Activated CD4-positive, alpha-beta memory T cell treated with anti-CD3 and anti-CD28 coated beads, Interleukin-2, amount 10 ng/mL, durations not matched to agents 7 days and 5 days (primary cell): ENCODE data around the gene C1orf50. TPM values are rescaled to one million over a fixed set of nuclear protein-coding genes. Genes with fewer than 3 reads are reported as not detected.

ENCODE experiments used
- CTCF ChIA-PET: fragments of 350-600 bp; sonication (Branson Sonifier 250); formaldehyde crosslinking; loops from one replicate; lab custom pipeline; 2021; ENCODE audit warnings: antibody characterized with exemption, inconsistent platforms; lab: Charles Lee
- POLR2A ChIA-PET: fragments of 350-600 bp; sonication (Branson Sonifier 250); formaldehyde crosslinking; loops from one replicate; lab custom pipeline; 2021; ENCODE audit warnings: antibody characterized with exemption; lab: Charles Lee
- DNase-seq: peaks from one replicate; pipeline ENCODE4 v3.0.0-alpha.2; 2020
- H3K27ac Mint-ChIP-seq: one replicate; pipeline ENCODE4 v1.8.0; 2021; ENCODE audit warnings: mild to moderate bottlenecking, mixed read lengths
- H3K27me3 Mint-ChIP-seq: one replicate; pipeline ENCODE4 v1.8.0; 2021; ENCODE audit warnings: mixed read lengths
- H3K36me3 Mint-ChIP-seq: one replicate; pipeline ENCODE4 v1.8.0; 2021; ENCODE audit warnings: low read depth, mixed read lengths
- H3K4me1 Mint-ChIP-seq: one replicate; pipeline ENCODE4 v1.8.0; 2021; ENCODE audit warnings: mixed read lengths
- H3K4me3 Mint-ChIP-seq: one replicate; pipeline ENCODE4 v1.8.0; 2021; ENCODE audit warnings: mild to moderate bottlenecking, mixed read lengths
- H3K9me3 Mint-ChIP-seq: one replicate; pipeline ENCODE4 v1.8.0; 2021; ENCODE audit warnings: mixed read lengths
- total RNA-seq, 2 experiments: library from RNA; stranded (reverse); gene quantifications; one replicate each; pipeline ENCODE4 v1.2.3, GENCODE V29; 2021

C1orf50 gene
- total RNA-seq, 2 experiments from 2014 or later = 7.1 to 7.2 TPM

DNA sequence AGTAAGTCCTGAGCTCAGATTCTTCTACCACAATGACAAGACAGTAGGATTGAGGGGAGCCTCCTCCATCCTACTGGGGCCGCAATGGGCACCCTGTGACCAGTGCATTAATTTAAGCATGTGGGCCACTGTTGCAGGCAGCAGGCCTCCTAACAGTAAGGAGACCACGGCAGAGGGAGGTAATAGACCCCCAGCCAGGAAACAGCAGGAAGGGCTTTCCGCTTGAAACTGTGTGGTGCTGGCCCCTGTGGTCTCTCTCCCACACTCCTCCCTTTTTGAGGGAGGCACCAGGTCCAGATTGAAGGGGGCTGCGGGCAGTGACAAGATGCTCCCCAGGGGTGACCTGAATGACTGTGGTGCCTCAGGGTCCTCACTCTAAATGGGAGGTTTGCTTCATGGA is 25.3 kb upstream of the C1orf50 start:
- H3K27me3 Mint-ChIP-seq = no peaks in the 10 kb centered on the region
- no peak overlapping the region for H3K27ac Mint-ChIP-seq
- H3K9me3 Mint-ChIP-seq = no peaks in the 10 kb centered on the region
- peaks cover 7% of the 10 kb centered on the region for H3K4me1 Mint-ChIP-seq
- no peak overlapping the region for H3K4me3 Mint-ChIP-seq
- ChIA-PET POLR2A (no interaction called here), CTCF (no interaction called here)
- no peak for DNase-seq
- peaks cover 3% of the 10 kb centered on the region for H3K36me3 Mint-ChIP-seq

DNA sequence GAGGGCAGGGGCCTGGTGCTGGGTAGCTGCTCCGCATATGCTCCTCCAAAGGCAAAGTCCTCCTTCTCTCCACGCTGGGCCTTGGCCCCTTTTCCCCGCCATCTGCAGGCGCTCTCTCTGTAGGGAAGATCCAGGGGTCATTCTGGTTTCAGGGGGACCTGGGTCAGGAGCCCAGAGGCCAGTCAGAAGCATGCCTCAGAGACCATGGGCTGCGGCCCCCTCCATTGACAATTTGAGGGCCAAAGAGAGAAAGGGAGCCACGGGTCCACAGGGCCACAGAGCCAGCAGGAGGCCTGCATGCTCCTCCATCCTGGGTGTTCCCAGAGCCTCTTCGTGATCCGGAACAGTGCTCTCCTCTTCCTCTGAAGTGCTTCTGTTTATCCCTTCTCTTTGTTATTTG is 24.9 kb upstream of the C1orf50 start:
- POLR2A ChIA-PET = interaction anchor here (1.3 kb wide), 1 partner anchor 25 kb away, joined by 3 read pairs; the partner anchor contains the start of genes C1orf50 and P3H1
- H3K4me3 Mint-ChIP-seq = no peak overlapping the region
- H3K27me3 Mint-ChIP-seq = no peaks in the 10 kb centered on the region
- H3K27ac Mint-ChIP-seq = no peak overlapping the region
- CTCF ChIA-PET = interaction anchor here (1.1 kb wide), 1 partner anchor 164 kb away, joined by 3 read pairs; no protein-coding TSS in a partner anchor
- no peak for DNase-seq
- no peaks in the 10 kb centered on the region for H3K9me3 Mint-ChIP-seq
- H3K4me1 Mint-ChIP-seq = peaks cover 3% of the 10 kb centered on the region
- peaks cover 3% of the 10 kb centered on the region for H3K36me3 Mint-ChIP-seq

DNA sequence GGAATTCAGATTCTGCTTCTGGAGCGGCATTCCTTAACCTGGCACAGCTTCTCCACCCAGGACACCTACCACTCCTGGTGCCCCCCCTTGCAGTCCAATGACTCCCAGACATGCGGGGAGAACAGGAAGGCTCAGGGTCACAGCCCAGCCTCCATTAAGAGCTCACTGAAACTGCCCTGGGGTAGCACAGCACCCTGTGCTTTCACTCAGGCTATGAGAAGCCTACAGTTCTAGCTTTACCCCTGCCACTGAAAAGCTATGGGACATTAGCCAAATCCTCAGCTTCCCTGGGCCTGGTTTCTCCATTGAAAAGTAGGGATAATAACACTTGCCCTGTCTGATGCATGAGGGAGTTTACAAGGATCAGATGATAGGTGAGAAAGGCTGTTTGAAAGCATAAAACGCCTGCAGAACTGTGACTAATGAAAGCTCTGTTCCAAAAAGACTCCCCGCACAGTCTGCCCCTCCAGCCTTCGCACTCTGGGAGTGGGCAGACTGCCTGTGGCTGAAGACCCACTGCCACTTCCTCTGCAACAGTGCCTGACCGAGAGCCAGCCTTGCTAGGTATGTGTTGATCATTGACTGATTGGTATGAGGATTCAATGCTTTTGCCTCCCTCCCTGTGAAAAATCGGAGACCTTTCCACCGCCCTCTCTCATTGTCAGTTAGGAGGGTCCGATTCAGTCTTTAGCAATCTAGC is 24.3 kb upstream of the C1orf50 start:
- CTCF ChIA-PET = interaction anchor here (1.1 kb wide), 1 partner anchor 165 kb away, joined by 3 read pairs; no protein-coding TSS in a partner anchor
- no peak overlapping the region for H3K4me3 Mint-ChIP-seq
- no peaks in the 10 kb centered on the region for H3K4me1 Mint-ChIP-seq
- H3K27ac Mint-ChIP-seq = no peak overlapping the region
- no peaks in the 10 kb centered on the region for H3K27me3 Mint-ChIP-seq
- H3K36me3 Mint-ChIP-seq = peaks cover 3% of the 10 kb centered on the region
- no peak for DNase-seq
- POLR2A ChIA-PET = interaction anchor here (1.0 to 1.3 kb wide), 2 partner anchors 10 to 24 kb away, joined by 3 read pairs; partner anchors contain the start of genes C1orf50 and P3H1
- H3K9me3 Mint-ChIP-seq = no peaks in the 10 kb centered on the region

DNA sequence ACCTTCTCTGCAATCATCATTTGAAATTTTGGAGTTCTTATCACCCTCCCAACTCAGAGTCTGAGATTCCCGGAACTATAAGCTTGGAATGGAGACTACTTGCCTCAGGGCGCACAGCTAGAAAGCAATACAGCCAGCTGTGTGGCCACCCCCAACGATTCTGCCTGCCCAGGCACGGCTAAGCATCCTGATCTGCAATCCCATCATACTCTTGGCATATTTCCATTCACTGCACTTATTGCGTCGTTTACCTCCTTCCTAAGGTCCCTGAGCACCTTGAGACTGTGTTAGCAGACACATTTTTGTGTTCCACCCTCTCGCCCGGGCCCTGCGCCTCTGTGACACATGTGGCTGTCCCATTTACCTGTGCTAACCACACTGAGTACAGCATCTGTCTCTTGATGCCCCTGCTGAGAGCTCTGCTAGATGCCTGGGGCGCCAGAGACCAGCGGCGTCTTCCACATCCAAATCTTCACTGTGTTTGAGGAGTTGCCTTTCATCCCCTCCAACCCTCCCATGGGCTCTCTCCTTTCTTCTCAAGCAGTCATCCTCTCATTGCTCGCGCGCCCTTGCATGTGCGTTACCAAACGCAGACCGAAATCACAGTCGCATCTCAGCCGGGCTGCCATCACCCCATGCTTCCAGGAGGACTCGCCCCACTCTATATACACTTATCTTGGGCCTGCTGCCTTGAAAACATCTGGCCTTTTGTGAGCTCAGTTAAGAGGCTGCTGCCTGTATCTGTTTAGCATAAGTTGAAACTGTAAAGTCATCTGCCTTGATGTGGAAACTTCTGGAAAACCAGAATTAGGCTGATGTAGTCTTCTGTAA is 23.5 kb upstream of the C1orf50 start:
- DNase-seq = no peak
- no peak overlapping the region for H3K4me3 Mint-ChIP-seq
- no peaks in the 10 kb centered on the region for H3K9me3 Mint-ChIP-seq
- H3K4me1 Mint-ChIP-seq = no peaks in the 10 kb centered on the region
- ChIA-PET POLR2A (interaction anchor here (1.0 to 1.3 kb wide), 2 partner anchors 9 to 23 kb away, joined by 3 read pairs; partner anchors contain the start of genes C1orf50 and P3H1), CTCF (interaction anchor here (1.1 kb wide), 1 partner anchor 165 kb away, joined by 3 read pairs; no protein-coding TSS in a partner anchor)
- peaks cover 10% of the 10 kb centered on the region for H3K36me3 Mint-ChIP-seq
- no peak overlapping the region for H3K27ac Mint-ChIP-seq
- H3K27me3 Mint-ChIP-seq = no peaks in the 10 kb centered on the region

DNA sequence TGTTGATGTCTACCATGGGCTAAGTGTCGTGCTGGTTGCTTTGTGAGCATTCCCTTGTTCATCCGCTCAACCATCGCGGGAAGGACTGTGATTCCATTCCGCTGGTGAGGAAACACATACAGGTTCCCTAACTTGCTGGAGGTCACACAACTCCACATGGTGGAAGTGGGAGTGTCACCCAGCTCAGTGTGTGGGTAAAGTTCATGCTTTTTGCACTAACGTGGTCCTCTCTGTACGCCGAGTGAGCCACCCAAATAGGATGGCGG is 23.0 kb upstream of the C1orf50 start:
- Mint-ChIP-seq H3K27me3 (no peaks in the 10 kb centered on the region), H3K9me3 (no peaks in the 10 kb centered on the region), H3K36me3 (peaks cover 13% of the 10 kb centered on the region), H3K27ac (no peak overlapping the region), H3K4me1 (no peaks in the 10 kb centered on the region), H3K4me3 (no peak overlapping the region)
- POLR2A ChIA-PET = interaction anchor here (1.0 kb wide), 1 partner anchor 8 kb away, joined by 3 read pairs; no protein-coding TSS in a partner anchor
- CTCF ChIA-PET = no interaction called here
- DNase-seq = no peak

DNA sequence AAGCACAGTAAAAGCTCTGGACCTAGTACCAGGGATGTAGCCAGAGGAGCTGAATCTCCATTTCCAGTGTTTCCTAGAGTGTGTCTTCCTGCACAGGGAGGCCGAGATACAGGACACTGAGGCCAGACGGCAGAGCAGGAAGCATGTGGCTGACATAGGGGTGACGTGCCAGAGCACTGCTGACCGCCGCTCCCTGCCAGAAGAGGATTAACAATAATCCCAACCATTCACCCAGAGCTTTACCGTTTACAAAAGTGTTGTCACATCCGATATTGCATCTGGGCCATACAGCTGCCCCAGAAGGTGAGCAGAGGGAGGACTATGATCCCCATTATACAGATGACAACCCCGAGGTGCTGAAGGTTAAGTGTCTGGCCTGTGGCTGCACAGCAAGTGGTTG is 21.2 kb upstream of the C1orf50 start:
- no peaks in the 10 kb centered on the region for H3K4me1 Mint-ChIP-seq
- ChIA-PET POLR2A (no interaction called here), CTCF (interaction anchor here (0.6 to 1.2 kb wide), 3 partner anchors 12 to 161 kb away, joined by 3 to 4 read pairs (median 3); no protein-coding TSS in a partner anchor)
- DNase-seq = no peak
- H3K36me3 Mint-ChIP-seq = peaks cover 25% of the 10 kb centered on the region
- no peaks in the 10 kb centered on the region for H3K9me3 Mint-ChIP-seq
- H3K27me3 Mint-ChIP-seq = no peaks in the 10 kb centered on the region
- no peak overlapping the region for H3K27ac Mint-ChIP-seq
- no peak overlapping the region for H3K4me3 Mint-ChIP-seq

DNA sequence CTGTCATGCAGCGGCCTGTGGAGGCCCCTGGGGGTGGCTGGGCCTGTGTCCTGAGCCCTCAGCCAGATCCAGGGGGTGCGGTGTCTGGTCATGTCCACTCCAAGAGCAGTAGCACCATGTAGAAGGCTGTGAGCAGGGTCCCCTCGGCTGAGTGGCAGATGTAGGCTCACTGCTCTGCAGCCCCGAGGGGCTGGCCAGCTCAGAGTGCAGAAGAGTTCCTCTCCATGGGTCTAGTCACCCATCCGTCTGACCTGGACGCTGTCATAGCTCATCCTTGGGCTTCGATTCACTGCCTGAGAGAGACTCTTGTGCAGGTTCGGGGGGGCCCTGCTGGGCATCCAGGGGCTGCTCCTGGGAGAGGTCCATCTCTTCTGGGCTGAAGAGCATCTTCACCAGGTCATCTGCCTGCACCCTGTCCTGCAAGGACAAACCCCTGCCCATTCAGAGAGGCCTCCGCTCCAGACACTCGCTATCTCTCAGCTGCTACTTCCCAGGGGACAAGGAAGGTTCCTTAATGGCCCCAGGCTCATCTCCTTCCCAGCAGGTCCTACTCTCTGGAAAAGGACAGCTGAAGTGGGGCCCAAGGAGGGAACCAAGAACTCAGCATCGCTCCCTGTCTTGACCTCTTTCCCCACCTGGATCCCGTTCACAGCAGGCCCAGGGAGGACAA is 20.5 kb upstream of the C1orf50 start:
- Mint-ChIP-seq H3K27me3 (no peaks in the 10 kb centered on the region), H3K4me1 (no peaks in the 10 kb centered on the region), H3K9me3 (no peaks in the 10 kb centered on the region), H3K27ac (no peak overlapping the region), H3K4me3 (no peak overlapping the region), H3K36me3 (peaks cover 27% of the 10 kb centered on the region)
- CTCF ChIA-PET = interaction anchor here (1.0 to 1.2 kb wide), 3 partner anchors 9 to 162 kb away, joined by 3 to 4 read pairs (median 3); no protein-coding TSS in a partner anchor
- no peak for DNase-seq
- POLR2A ChIA-PET = interaction anchor here (2.0 kb wide), 1 partner anchor 20 kb away, joined by 7 read pairs; the partner anchor contains the start of genes C1orf50 and P3H1

DNA sequence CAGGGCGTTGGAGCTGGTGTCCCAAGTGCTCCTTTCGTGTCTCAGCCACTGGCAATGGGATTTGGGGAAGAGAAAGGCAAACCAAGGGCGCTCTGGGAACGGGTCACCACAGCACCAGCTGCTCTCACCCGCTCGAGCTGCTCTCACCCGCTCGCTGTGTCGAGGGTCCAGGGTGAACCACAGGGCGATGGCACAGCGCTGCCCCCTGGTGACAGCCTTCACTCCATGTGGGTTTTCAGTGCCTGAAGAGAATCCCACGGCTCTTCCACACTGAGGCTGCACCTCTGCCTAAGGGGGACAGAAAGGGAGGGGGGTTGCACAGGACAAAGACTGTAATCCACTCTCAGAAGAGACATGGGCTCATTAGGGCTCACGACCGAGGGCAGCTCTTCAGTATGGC is 19.9 kb upstream of the C1orf50 start:
- ChIA-PET CTCF (interaction anchor here (1.0 kb wide), 1 partner anchor 9 kb away, joined by 3 read pairs; no protein-coding TSS in a partner anchor), POLR2A (interaction anchor here (2.0 kb wide), 1 partner anchor 20 kb away, joined by 7 read pairs; the partner anchor contains the start of genes C1orf50 and P3H1)
- Mint-ChIP-seq H3K27me3 (no peaks in the 10 kb centered on the region), H3K36me3 (peaks cover 32% of the 10 kb centered on the region), H3K4me3 (no peak overlapping the region), H3K4me1 (no peaks in the 10 kb centered on the region), H3K9me3 (no peaks in the 10 kb centered on the region), H3K27ac (no peak overlapping the region)
- peak; percentile 32 for DNase-seq

DNA sequence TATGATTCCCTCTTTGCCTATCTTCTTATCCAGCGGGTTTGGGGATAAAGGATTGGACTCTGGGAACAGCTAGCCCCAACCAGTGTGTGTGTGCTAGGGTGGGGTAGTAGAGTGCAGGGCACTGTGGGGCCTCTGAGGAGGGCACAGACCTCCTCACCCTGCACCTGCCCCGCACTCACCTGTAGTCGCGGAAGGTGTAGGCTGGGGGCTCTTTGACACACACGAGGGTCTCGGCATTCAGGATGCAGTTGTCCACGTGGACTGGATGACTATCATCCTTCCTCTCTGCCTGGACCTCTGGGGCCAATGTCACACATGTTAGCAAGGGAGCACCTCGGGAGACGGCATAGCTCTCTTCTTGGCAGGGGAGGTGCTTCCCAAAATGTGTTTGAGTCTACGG is 19.0 kb upstream of the C1orf50 start:
- POLR2A ChIA-PET = interaction anchor here (2.0 kb wide), 1 partner anchor 19 kb away, joined by 7 read pairs; the partner anchor contains the start of genes C1orf50 and P3H1
- Mint-ChIP-seq H3K4me3 (no peak overlapping the region), H3K27ac (no peak overlapping the region), H3K9me3 (no peaks in the 10 kb centered on the region), H3K27me3 (no peaks in the 10 kb centered on the region), H3K4me1 (no peaks in the 10 kb centered on the region), H3K36me3 (peaks cover 41% of the 10 kb centered on the region)
- CTCF ChIA-PET = no interaction called here
- no peak for DNase-seq

DNA sequence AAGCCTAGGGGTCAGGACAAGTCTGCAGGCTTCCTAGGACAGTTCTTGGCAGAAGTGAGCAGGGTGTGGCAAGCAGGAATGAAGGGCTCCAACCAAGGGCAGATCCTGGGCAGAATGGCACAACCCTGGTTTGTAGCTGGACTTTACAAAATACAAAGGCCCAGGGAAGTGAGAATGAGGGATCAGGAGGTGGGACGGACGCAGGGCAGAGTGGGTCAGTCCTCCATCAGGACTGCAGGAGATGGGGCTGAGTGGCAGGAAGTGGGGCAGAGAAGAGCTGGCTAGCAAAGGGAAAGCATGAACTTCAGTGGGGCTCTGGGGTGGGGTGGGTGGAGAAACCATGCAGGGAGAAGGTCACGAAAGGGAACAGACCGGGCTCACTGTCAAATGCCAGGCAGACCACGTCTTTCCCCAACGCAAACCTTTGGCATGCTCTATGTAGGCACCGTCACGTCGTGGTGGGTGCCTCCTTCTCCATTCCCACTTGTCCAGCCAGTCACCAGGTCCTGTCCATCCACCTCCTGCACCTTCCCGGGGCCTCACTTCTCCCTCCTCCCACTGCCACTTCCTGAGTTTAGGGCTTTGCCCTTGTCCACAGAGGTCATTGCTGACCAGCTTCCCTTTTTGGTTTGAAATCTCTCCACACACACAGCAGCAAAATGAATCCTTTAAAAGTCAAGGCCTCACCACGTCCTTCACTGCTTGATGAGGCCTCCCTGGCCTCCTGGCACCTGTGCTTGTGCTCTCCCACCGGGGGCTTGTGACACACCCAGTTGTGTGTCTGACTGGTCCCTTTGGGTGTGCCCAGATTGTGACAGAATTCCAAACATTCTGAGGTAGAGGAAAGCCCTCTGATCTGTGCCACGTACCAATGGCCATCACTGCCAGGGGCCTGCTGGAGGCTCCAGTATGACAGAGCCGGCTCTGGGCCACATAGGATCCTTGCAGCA is 18.3 kb upstream of the C1orf50 start:
- no peak overlapping the region for H3K27ac Mint-ChIP-seq
- H3K4me1 Mint-ChIP-seq = no peaks in the 10 kb centered on the region
- CTCF ChIA-PET = no interaction called here
- H3K36me3 Mint-ChIP-seq = peaks cover 46% of the 10 kb centered on the region
- no peak for DNase-seq
- H3K4me3 Mint-ChIP-seq = no peak overlapping the region
- POLR2A ChIA-PET = interaction anchor here (2.0 to 2.1 kb wide), 2 partner anchors 18 kb away, joined by 7 to 9 read pairs; partner anchors contain the start of genes C1orf50 and P3H1
- no peaks in the 10 kb centered on the region for H3K9me3 Mint-ChIP-seq
- H3K27me3 Mint-ChIP-seq = no peaks in the 10 kb centered on the region

DNA sequence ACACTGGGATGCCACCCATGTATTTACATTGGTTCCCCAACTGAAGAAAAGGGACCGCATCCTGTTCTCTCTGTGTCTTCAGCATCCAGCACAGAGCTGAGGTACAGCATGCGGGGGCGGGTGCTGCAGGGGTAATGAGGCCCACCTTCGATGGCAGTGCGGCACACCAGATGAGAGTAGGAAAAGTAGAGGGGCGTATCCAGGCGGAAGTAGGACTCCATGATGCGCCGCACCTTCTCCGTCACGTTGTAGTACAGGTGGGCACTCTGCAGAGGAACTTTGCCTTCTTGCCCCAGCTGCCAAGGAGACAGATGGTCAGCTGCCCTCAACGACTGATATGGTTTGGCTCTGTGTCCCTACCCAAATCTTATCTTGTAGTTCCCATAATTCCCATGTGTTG is 17.0 kb upstream of the C1orf50 start:
- Mint-ChIP-seq H3K27ac (no peak overlapping the region), H3K36me3 (peaks cover 55% of the 10 kb centered on the region), H3K4me1 (no peaks in the 10 kb centered on the region), H3K27me3 (no peaks in the 10 kb centered on the region), H3K4me3 (no peak overlapping the region), H3K9me3 (no peaks in the 10 kb centered on the region)
- ChIA-PET CTCF (no interaction called here), POLR2A (interaction anchor here (0.7 to 2.1 kb wide), 2 partner anchors 11 to 16 kb away, joined by 3 to 9 read pairs; partner anchors contain the start of genes C1orf50 and P3H1)
- no peak for DNase-seq
